Bronchial epithelial cell (primary cell): Measurements from ENCODE around the gene CUBN. TPM values are rescaled to one million over a fixed set of nuclear protein-coding genes. Genes with fewer than 3 reads are reported as not detected.

Experiments used
- DNase-seq: peaks from one replicate; pipeline ENCODE4 v3.0.0-alpha.2; 2010; ENCODE audit warnings: low read depth
- FAIRE-seq: peaks from 2 replicates; lab custom pipeline; 2011; peaks lifted over from hg19 to GRCh38; lab: Jason Lieb, UNC
- H3K27me3 ChIP-seq: 2 replicates; pipeline ENCODE4 v1.5.1; 2011; ENCODE audit warnings: low read length; ENCODE audit not compliant: control insufficient read depth, insufficient read depth
- H3K36me3 ChIP-seq: 2 replicates; pipeline ENCODE4 v1.5.1; 2011; ENCODE audit warnings: low read length; ENCODE audit not compliant: control insufficient read depth, insufficient read depth
- H3K4me3 ChIP-seq: 2 replicates; pipeline ENCODE4 v1.5.1; 2011; ENCODE audit warnings: mild to moderate bottlenecking, low read depth, low read length, control low read depth
- total RNA-seq: library from RNA; depleted of rRNA; stranded (reverse); fragments of >200 nt; gene quantifications from 2 replicates; pipeline ENCODE4 v1.2.1, GENCODE V29; 2014
- TF ChIP-seq, protein P1 (sequence below): IDR thresholded peaks from 2 replicates; pipeline ENCODE4 v1.5.1; 2011; ENCODE audit warnings: mild to moderate bottlenecking, moderate library complexity, low read length, control low read depth, inconsistent platforms; ENCODE audit not compliant: insufficient read depth, severe bottlenecking

CUBN gene
- total RNA-seq, 1 donor from 2014 or later = 0.53 TPM

GRCh38 chr10:17174626-17175025 is 45.0 kb upstream of the CUBN start:
- TF ChIP-seq, protein P1, sequence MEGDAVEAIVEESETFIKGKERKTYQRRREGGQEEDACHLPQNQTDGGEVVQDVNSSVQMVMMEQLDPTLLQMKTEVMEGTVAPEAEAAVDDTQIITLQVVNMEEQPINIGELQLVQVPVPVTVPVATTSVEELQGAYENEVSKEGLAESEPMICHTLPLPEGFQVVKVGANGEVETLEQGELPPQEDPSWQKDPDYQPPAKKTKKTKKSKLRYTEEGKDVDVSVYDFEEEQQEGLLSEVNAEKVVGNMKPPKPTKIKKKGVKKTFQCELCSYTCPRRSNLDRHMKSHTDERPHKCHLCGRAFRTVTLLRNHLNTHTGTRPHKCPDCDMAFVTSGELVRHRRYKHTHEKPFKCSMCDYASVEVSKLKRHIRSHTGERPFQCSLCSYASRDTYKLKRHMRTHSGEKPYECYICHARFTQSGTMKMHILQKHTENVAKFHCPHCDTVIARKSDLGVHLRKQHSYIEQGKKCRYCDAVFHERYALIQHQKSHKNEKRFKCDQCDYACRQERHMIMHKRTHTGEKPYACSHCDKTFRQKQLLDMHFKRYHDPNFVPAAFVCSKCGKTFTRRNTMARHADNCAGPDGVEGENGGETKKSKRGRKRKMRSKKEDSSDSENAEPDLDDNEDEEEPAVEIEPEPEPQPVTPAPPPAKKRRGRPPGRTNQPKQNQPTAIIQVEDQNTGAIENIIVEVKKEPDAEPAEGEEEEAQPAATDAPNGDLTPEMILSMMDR = no peak
- no peak for DNase-seq
- Histone ChIP-seq H3K36me3 (no peaks in the 10 kb centered on the region), H3K4me3 (no peak overlapping the region), H3K27me3 (no peaks in the 10 kb centered on the region)
- no peak for FAIRE-seq

- TF ChIP-seq, protein P1 = no peak
- no peaks in the 10 kb centered on the region for H3K36me3 ChIP-seq
- no peaks in the 10 kb centered on the region for H3K27me3 ChIP-seq
- no peak for DNase-seq
- FAIRE-seq = peak; percentile 43
- H3K4me3 ChIP-seq = no peak overlapping the region
Observed at GRCh38 chr10:17171141-17171641, 41.6 kb upstream of the CUBN start.

- Histone ChIP-seq H3K36me3 (no peaks in the 10 kb centered on the region), H3K27me3 (no peaks in the 10 kb centered on the region), H3K4me3 (no peak overlapping the region)
- DNase-seq = no peak
- no peak for FAIRE-seq
- TF ChIP-seq, protein P1 = no peak
Observed at GRCh38 chr10:17169803-17170202, 40.2 kb upstream of the CUBN start.

DNA sequence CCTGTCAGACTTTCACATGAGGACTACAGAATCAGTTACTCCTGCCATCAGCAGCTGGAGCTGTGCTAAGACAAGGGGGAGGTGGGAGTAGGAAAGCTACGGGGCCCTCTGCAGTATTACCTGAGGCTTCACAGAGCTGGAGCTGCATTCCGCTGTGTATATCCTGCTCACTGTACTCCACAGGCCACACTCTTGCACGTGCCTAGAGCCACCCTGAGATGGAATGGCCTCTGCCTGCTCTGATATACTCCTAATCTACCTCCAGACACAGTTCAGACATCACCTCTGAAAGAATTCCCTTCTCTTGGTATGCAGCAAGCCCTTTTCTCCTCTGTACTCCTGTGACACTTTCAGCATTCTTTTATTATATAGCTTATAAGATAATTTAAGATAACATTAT is 37.1 kb upstream of the CUBN start:
- TF ChIP-seq, protein P1 = no peak
- Histone ChIP-seq H3K27me3 (no peaks in the 10 kb centered on the region), H3K4me3 (no peak overlapping the region), H3K36me3 (no peaks in the 10 kb centered on the region)
- DNase-seq (no peak), FAIRE-seq (no peak)

DNA sequence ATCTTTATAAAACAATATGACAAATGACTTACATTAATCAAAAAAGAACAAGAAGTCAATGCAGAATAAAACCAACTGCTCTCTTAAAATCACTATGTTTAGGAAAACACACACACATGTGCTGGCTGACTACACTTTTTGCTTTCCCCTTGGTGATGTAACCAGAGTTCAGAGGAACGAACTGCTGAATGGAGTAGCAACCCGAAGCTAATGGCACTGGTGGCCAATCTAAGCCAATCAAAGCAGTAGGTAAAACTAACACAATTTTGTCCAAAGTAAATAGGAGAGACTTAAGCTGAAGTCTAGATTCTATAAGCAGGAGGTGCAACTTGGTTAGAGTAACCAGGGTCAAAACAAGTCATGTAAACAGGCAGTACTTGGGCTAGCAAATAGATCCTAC is 33.2 kb upstream of the CUBN start:
- DNase-seq (no peak), FAIRE-seq (no peak)
- H3K27me3 ChIP-seq = no peaks in the 10 kb centered on the region
- H3K4me3 ChIP-seq = no peak overlapping the region
- TF ChIP-seq, protein P1 = no peak
- no peaks in the 10 kb centered on the region for H3K36me3 ChIP-seq

- no peaks in the 10 kb centered on the region for H3K27me3 ChIP-seq
- DNase-seq = peak; percentile 32
- peak; percentile 77 for FAIRE-seq
- H3K36me3 ChIP-seq = no peaks in the 10 kb centered on the region
- TF ChIP-seq, protein P1 = no peak
- H3K4me3 ChIP-seq = no peak overlapping the region
Observed at GRCh38 chr10:17161775-17162174, 32.2 kb upstream of the CUBN start.
